ENCODE measurements around the gene ZBTB5. TPM values are rescaled to one million over a fixed set of nuclear protein-coding genes. Genes with fewer than 3 reads are reported as not detected.

ZBTB5 gene
- total and polyA plus RNA-seq, 9 of the 15 experiments (the other 6 are each of a cell fraction or from before 2014, with no cell fraction given), result 2.3 to 43.2 (median 15.5) TPM

- TF ChIP-seq PKNOX1 (IDR thresholded peaks at IDR 0.05), result peak; percentile 82
- TF ChIP-seq, protein P1, sequence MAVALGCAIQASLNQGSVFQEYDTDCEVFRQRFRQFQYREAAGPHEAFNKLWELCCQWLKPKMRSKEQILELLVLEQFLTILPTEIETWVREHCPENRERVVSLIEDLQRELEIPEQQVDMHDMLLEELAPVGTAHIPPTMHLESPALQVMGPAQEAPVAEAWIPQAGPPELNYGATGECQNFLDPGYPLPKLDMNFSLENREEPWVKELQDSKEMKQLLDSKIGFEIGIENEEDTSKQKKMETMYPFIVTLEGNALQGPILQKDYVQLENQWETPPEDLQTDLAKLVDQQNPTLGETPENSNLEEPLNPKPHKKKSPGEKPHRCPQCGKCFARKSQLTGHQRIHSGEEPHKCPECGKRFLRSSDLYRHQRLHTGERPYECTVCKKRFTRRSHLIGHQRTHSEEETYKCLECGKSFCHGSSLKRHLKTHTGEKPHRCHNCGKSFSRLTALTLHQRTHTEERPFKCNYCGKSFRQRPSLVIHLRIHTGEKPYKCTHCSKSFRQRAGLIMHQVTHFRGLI (CRISPR knock-in tag; IDR thresholded peaks at IDR 0.05), result no peak
- no peak for TF ChIP-seq ZNF445 (CRISPR knock-in tag; IDR thresholded peaks at IDR 0.05; ENCODE audit: low read depth)
- 0 out of 2 replicates have a peak, but pooled peaks have one; percentile 45 for TF ChIP-seq TCF7 (IDR thresholded peaks at IDR 0.05; ENCODE audit: borderline replicate concordance)
- TF ChIP-seq HCFC1 (IDR thresholded peaks at IDR 0.05; ENCODE audit: low read depth, low read length), result peak; percentile 56; the same call in 1 of the 2 replicates
- no peak for TF ChIP-seq SMARCA5 (IDR thresholded peaks at IDR 0.05)
- TF ChIP-seq ELF4 (CRISPR knock-in tag; IDR thresholded peaks at IDR 0.05), result no peak
- TF ChIP-seq EWSR1 (IDR thresholded peaks at IDR 0.05; ENCODE audit: borderline replicate concordance, low read depth, partially characterized antibody), result no peak
- TF ChIP-seq TBP (optimal IDR thresholded peaks at IDR 0.05; ENCODE audit: low read depth, low read length), result peak; percentile 91
- TF ChIP-seq SRSF9 (IDR thresholded peaks at IDR 0.05; ENCODE audit: borderline replicate concordance, low read depth, low read length), result no peak
- TF ChIP-seq JUNB (CRISPR knock-in tag; conservative IDR thresholded peaks at IDR 0.05), result no peak
- TF ChIP-seq PHB (CRISPR knock-in tag; IDR thresholded peaks at IDR 0.05), result no peak
- TF ChIP-seq CBX3 (IDR thresholded peaks at IDR 0.05; ENCODE audit: borderline replicate concordance in 1 of 2, low read length in 2 of 2), result peak in 1 of 2 experiments; percentile 67; a peak in 1 of 3 replicates
- peak; percentile 84 for TF ChIP-seq TAF1 (IDR thresholded peaks at IDR 0.05; ENCODE audit: control insufficient read depth, extremely low read depth, insufficient read depth, low read length, severe bottlenecking)
- TF ChIP-seq LARP7 (IDR thresholded peaks at IDR 0.05), result no peak
- TF ChIP-seq SMAD1 (IDR thresholded peaks at IDR 0.05; ENCODE audit: low read depth, low read length, partially characterized antibody), result peak; percentile 72
- TF ChIP-seq, protein P2, sequence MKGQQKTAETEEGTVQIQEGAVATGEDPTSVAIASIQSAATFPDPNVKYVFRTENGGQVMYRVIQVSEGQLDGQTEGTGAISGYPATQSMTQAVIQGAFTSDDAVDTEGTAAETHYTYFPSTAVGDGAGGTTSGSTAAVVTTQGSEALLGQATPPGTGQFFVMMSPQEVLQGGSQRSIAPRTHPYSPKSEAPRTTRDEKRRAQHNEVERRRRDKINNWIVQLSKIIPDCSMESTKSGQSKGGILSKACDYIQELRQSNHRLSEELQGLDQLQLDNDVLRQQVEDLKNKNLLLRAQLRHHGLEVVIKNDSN (CRISPR knock-in tag; IDR thresholded peaks at IDR 0.05), result peak; percentile 66; the same call in 1 of the 2 replicates
- TF ChIP-seq KLF13 (tag; IDR thresholded peaks at IDR 0.05; ENCODE audit: borderline replicate concordance, low read depth), result peak; percentile 79; the same call in 1 of the 2 replicates
- TF ChIP-seq PTBP1 (IDR thresholded peaks at IDR 0.05; ENCODE audit: low read depth, low read length), result 0 out of 2 replicates have a peak, but pooled peaks have one; percentile 23
- TF ChIP-seq RFX1 (IDR thresholded peaks at IDR 0.05), result no peak
- TF ChIP-seq USF2 (CRISPR knock-in tag; IDR thresholded peaks at IDR 0.05), result peak; percentile 52
- no peak for TF ChIP-seq NCOA1 (IDR thresholded peaks at IDR 0.05; ENCODE audit: low read depth)
- no peak for TF ChIP-seq KAT8 (IDR thresholded peaks at IDR 0.05; ENCODE audit: low read depth)
- peak; percentile 66; the same call in 1 of the 2 replicates for TF ChIP-seq JUN (IDR thresholded peaks at IDR 0.05; ENCODE audit: borderline replicate concordance, low read depth, low read length)
- TF ChIP-seq JUN (CRISPR knock-in tag; IDR thresholded peaks at IDR 0.05; ENCODE audit: borderline replicate concordance), result no peak
- peak; percentile 87 for TF ChIP-seq ZFX (CRISPR knock-in tag; IDR thresholded peaks at IDR 0.05)
Observed at GRCh38 chr9:37485389-37486255, 20.4 kb upstream of the ZBTB5 start, which contains the start of gene POLR1E (continued).

Data from K562 (cell line).